Astrocyte (in vitro differentiated cells and primary cell): ENCODE measurements around the gene POLD2.

Experiments
- CTCF ChIP-seq: IDR thresholded peaks from 2 replicates; pipeline ENCODE4 v1.5.1; 2011; ENCODE audit warnings: low read depth, mild to moderate bottlenecking, inconsistent platforms, low read length, moderate library complexity; ENCODE audit not compliant: insufficient read depth
- EZH2 ChIP-seq: IDR thresholded peaks from 2 replicates; pipeline ENCODE4 v1.6.1; 2012; ENCODE audit warnings: mild to moderate bottlenecking, low read length, inconsistent platforms; ENCODE audit not compliant: insufficient read depth

GRCh38 chr7:44162179-44162578 is 38.8 kb upstream of the POLD2 start:
- TF ChIP-seq CTCF (no peak), EZH2 (no peak)
